MCF 10A (cell line): ENCODE measurements around the gene SMARCC1. TPM values are rescaled to one million over a fixed set of nuclear protein-coding genes. Genes with fewer than 3 reads are reported as not detected.

Experiments
- BruUV-seq: library from RNA; stranded (reverse); fragments of 400-500 nt; replicated peaks from 2 replicates; lab custom pipeline; 2021; lab: Mats Ljungman, UMichigan
- CTCF ChIA-PET: fragments of 300-600 bp; sonication (Branson Sonifier 250); formaldehyde crosslinking; extraction: SDS; loops from one replicate; lab custom pipeline; 2021; ENCODE audit warnings: antibody characterized with exemption, inconsistent platforms; lab: Yijun Ruan, JAX
- POLR2A ChIA-PET: fragments of 300-600, 350-650 bp; sonication (Branson Sonifier 250); formaldehyde crosslinking; extraction: SDS; loops from one replicate; lab custom pipeline; 2020; ENCODE audit warnings: antibody characterized with exemption, inconsistent platforms; lab: Yijun Ruan, JAX
- DNase-seq: peaks from one replicate; pipeline ENCODE4 v3.0.0-alpha.2; 2018; ENCODE audit not compliant: unreplicated experiment
- H3K27ac Mint-ChIP-seq: one replicate; pipeline ENCODE4 v1.8.0; 2022; ENCODE audit warnings: mild to moderate bottlenecking, low read depth, mixed read lengths; ENCODE audit not compliant: unreplicated experiment
- H3K27me3 Mint-ChIP-seq: one replicate; pipeline ENCODE4 v1.8.0; 2022; ENCODE audit warnings: mixed read lengths; ENCODE audit not compliant: insufficient read depth, unreplicated experiment
- H3K36me3 Mint-ChIP-seq: one replicate; pipeline ENCODE4 v1.8.0; 2022; ENCODE audit warnings: mild to moderate bottlenecking, moderate library complexity, mixed read lengths; ENCODE audit not compliant: insufficient read depth, unreplicated experiment
- H3K4me1 Mint-ChIP-seq: one replicate; pipeline ENCODE4 v1.8.0; 2022; ENCODE audit warnings: mixed read lengths; ENCODE audit not compliant: insufficient read depth, unreplicated experiment
- H3K4me3 Mint-ChIP-seq: one replicate; pipeline ENCODE4 v1.8.0; 2022; ENCODE audit warnings: mild to moderate bottlenecking, moderate library complexity, mixed read lengths; ENCODE audit not compliant: unreplicated experiment
- H3K9me3 Mint-ChIP-seq: one replicate; pipeline ENCODE4 v1.8.0; 2022; ENCODE audit warnings: mixed read lengths; ENCODE audit not compliant: unreplicated experiment
- intact Hi-C: fragments of 100-400 bp; cut with micrococcal nuclease; formaldehyde crosslinking; loops from 2 replicates; pipeline ENCODE4 v1.14.1; 2022
- total RNA-seq: library from RNA; stranded (reverse); gene quantifications from 2 replicates; pipeline ENCODE4 v1.2.3, GENCODE V29; 2022
- TF ChIP-seq, protein P1 (sequence below): fragments of 200-600 bp; IDR thresholded peaks from one replicate; pipeline ENCODE4 v1.8.0; 2022; ENCODE audit warnings: antibody characterized with exemption, mild to moderate bottlenecking; ENCODE audit not compliant: unreplicated experiment

The SMARCC1 gene
- total RNA-seq, 1 experiment from 2014 or later: 77.5 TPM

GRCh38 chr3:47712398-47712797 is 69.3 kb downstream of the SMARCC1 start:
- ChIA-PET CTCF (interaction anchor here (0.9 to 1.4 kb wide), 2 partner anchors 27 to 191 kb away, joined by 3 to 5 read pairs; no protein-coding TSS in a partner anchor), POLR2A (no interaction called here)
- Mint-ChIP-seq H3K27me3 (no peaks in the 10 kb centered on the region), H3K4me1 (peaks cover 5% of the 10 kb centered on the region), H3K9me3 (no peaks in the 10 kb centered on the region), H3K36me3 (peaks cover 86% of the 10 kb centered on the region), H3K4me3 (no peak overlapping the region), H3K27ac (no peak overlapping the region)
- intact Hi-C loops: no loop called here
- no peak for DNase-seq
- no TSS peak for BruUV-seq
- TF ChIP-seq, protein P1, sequence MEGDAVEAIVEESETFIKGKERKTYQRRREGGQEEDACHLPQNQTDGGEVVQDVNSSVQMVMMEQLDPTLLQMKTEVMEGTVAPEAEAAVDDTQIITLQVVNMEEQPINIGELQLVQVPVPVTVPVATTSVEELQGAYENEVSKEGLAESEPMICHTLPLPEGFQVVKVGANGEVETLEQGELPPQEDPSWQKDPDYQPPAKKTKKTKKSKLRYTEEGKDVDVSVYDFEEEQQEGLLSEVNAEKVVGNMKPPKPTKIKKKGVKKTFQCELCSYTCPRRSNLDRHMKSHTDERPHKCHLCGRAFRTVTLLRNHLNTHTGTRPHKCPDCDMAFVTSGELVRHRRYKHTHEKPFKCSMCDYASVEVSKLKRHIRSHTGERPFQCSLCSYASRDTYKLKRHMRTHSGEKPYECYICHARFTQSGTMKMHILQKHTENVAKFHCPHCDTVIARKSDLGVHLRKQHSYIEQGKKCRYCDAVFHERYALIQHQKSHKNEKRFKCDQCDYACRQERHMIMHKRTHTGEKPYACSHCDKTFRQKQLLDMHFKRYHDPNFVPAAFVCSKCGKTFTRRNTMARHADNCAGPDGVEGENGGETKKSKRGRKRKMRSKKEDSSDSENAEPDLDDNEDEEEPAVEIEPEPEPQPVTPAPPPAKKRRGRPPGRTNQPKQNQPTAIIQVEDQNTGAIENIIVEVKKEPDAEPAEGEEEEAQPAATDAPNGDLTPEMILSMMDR: no peak

DNA sequence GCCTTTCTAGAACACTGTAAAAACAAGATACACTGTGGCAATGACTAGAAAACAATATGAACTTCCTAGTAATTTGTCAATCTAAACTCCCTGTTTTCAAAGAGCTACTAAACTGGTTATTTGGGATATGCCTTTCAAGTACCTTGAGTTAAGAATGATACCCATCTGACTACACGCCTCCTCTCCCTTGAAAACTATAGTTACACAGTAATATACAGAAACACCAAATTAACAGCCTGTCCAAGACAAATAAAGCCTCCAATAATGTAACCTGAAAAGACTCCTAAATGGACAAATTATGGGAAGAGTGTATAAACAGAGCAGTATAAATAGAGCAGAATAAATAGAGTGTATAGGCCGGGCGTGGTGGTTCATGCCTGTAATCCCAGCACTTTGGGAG is 70.1 kb downstream of the SMARCC1 start:
- CTCF ChIA-PET: no interaction called here

GRCh38 chr3:47705391-47705790 is 76.3 kb downstream of the SMARCC1 start:
- DNase-seq: no peak

More for the DNA sequence above, 70.1 kb downstream of the SMARCC1 start:
- BruUV-seq: no TSS peak
- TF ChIP-seq, protein P1: no peak
- H3K27ac Mint-ChIP-seq: no peak overlapping the region
- H3K4me1 Mint-ChIP-seq: peaks cover 5% of the 10 kb centered on the region
- POLR2A ChIA-PET: no interaction called here
- no peaks in the 10 kb centered on the region for H3K27me3 Mint-ChIP-seq
- no peaks in the 10 kb centered on the region for H3K9me3 Mint-ChIP-seq
- H3K36me3 Mint-ChIP-seq: peaks cover 90% of the 10 kb centered on the region
- no peak overlapping the region for H3K4me3 Mint-ChIP-seq
- DNase-seq: no peak
- intact Hi-C loops: no loop called here

DNA sequence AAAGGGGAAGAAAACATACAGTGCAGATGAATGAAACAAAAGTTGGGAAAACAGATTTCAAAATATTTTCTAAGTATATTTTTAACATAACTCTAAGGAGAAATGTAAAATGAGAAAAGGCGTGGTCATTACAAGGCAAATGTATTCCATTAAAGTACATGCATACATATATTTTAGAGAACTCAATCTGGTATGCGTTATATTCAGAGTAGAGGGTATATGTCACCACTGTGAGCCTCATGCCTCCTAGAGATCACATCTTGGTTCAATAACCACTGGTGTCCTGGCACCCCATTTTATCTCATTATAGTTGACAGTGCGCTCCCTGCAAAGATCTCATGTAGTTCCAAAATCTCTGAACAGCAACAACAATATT is 77.5 kb downstream of the SMARCC1 start:
- ChIA-PET POLR2A (no interaction called here), CTCF (interaction anchor here (0.6 kb wide), 1 partner anchor 203 kb away, joined by 4 read pairs; no protein-coding TSS in a partner anchor)
- H3K27ac Mint-ChIP-seq: no peak overlapping the region
- DNase-seq: no peak
- BruUV-seq: no TSS peak
- intact Hi-C loops: no loop called here
- no peaks in the 10 kb centered on the region for H3K27me3 Mint-ChIP-seq
- H3K4me3 Mint-ChIP-seq: no peak overlapping the region
- H3K4me1 Mint-ChIP-seq: peaks cover 6% of the 10 kb centered on the region
- TF ChIP-seq, protein P1: no peak
- H3K36me3 Mint-ChIP-seq: peaks cover 83% of the 10 kb centered on the region
- no peaks in the 10 kb centered on the region for H3K9me3 Mint-ChIP-seq

More at GRCh38 chr3:47705391-47705790, 76.3 kb downstream of the SMARCC1 start:
- intact Hi-C loops: no loop called here
- Mint-ChIP-seq H3K9me3 (no peaks in the 10 kb centered on the region), H3K4me3 (no peak overlapping the region), H3K27me3 (no peaks in the 10 kb centered on the region), H3K27ac (no peak overlapping the region), H3K4me1 (peaks cover 6% of the 10 kb centered on the region), H3K36me3 (peaks cover 88% of the 10 kb centered on the region)
- CTCF ChIA-PET: interaction anchor here (0.6 to 0.7 kb wide), 2 partner anchors 38 to 50 kb away, joined by 3 read pairs; no protein-coding TSS in a partner anchor
- TF ChIP-seq, protein P1: no peak
- no TSS peak for BruUV-seq
- POLR2A ChIA-PET: interaction anchor here (1.0 to 1.3 kb wide), 3 partner anchors 8 to 18 kb away, joined by 3 to 4 read pairs (median 3); no protein-coding TSS in a partner anchor
